Transverse colon (tissue), 4 donors: ENCODE measurements around the gene SPATA25.

Experiments used
- CTCF ChIP-seq, 5 experiments: fragments of 200-600 bp in 3 of 5; fragments of 450-650 bp in 2 of 5; sonication (generic) in 3 of 5; IDR thresholded peaks; 1 replicate in 2 of 5; 2 replicates in 3 of 5; pipeline ENCODE4 v1.5.1; 2016 to 2017; ENCODE audit warnings: antibody characterized with exemption in 5 of 5, inconsistent platforms in 3 of 5, mild to moderate bottlenecking in 2 of 5, moderate library complexity in 1 of 5
- POLR2AphosphoS5 ChIP-seq, 3 donors: sonication (generic); formaldehyde crosslinking; IDR thresholded peaks; one replicate each; pipeline ENCODE4 v1.6.1; 2016; ENCODE audit warnings: antibody characterized with exemption in 3 of 3

GRCh38 chr20:45919542-45920399 is 32.3 kb upstream of the SPATA25 start:
- TF ChIP-seq CTCF (IDR thresholded peaks at IDR 0.05) (no peak), POLR2AphosphoS5 (IDR thresholded peaks at IDR 0.05) (no peak)
